HG02870 (cell line): ENCODE data around the gene TRIP11.

Experiments used
- ATAC-seq: cut with Tn5 transposase; IDR thresholded peaks from one replicate; pipeline ENCODE4 v1.9.1; 2021; ENCODE audit warnings: mild to moderate bottlenecking, moderate library complexity; ENCODE audit not compliant: unreplicated experiment

The TRIP11 gene

GRCh38 chr14:91926131-91926890 lies 113.5 kb downstream of the TRIP11 start:
- ATAC-seq: no peak

GRCh38 chr14:91925727-91926121 lies 114.1 kb downstream of the TRIP11 start:
- no peak for ATAC-seq

DNA sequence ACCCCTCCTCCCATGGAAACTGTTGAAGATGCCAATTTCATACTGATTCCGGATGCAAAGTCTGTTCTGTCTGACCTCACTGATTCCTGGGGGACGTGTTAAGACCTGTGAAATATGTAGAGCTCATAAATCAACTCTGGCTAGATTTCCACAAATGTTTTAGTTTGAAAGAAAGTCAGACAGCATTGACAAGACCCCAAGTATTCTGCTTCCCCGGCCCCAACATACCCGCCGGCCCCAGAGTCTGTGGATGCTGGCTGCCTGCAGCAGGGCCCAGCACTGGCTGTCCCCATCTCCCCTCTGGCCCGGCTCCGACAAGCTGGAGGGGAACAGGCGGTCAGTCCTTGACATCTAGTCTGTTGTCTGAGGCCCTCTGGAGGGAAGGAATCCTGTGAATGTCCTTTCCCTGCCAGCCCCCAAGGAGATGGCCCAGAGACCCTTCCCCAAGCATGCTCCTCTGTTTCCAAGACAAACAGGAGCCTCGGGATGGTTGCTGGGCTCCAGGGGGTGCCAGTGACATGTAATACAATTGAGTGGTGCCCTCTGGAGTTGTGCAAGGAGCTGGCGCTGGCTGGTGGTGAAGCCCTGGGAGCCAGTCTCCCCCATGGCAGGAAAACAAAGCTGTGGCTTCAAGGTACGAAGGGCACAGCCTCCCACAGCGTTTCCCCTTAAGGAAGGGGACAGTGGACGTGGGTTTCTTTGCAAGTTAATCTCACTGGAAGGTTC lies 114.7 kb downstream of the TRIP11 start:
- ATAC-seq: no peak

DNA sequence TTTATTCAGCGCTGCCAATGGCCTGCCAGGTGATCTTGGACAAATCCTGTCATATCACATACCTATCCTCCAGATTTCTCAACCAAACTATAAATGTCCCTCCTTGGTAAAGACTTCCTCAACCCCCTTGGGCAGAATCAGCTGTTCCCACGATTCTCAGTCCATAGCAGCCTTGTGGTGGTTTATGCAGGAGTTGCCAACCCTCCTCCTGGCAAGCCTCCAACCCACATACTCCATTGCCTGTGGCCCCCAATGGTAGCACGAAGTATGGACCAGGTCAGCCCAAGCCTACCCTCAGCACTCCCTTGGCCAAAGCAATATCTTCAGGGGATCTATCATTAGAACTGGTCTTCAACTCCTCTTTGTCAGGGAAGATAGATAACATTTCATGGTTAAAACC lies 119.3 kb downstream of the TRIP11 start:
- no peak for ATAC-seq

GRCh38 chr14:91919814-91920213 lies 120.0 kb downstream of the TRIP11 start:
- ATAC-seq: no peak

DNA sequence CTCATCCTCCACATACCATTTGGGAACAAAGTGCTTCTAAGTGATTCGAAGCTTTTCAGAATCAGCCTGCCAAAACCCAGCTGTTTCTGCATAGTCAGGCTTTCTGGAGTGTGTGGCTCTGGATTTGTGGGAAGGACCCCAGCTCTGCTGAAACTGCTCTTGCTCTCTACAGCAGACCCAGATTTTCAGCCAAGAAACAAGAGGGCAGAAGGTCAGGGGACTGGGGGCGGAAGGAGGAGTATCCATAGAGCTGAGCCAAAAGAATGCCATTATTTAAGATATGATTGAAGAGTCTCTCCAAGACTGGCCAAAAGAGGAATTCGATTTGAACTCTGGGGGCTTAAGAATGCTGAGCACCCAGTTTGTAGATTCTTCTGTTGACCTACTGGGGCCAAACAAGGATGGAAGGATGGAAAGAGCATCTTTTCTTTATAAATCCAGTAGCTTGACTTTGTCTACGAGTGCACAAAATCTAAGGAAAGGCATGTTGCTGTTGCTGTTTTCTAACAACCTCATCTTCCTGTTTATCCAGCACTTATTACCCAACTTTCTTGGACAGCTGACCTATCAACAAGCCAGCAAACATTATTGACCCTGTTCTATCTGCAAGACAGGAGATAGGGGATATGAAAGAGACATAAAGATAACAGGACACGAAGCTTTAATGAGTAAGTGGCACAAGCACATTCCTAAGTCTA lies 121.5 kb downstream of the TRIP11 start:
- no peak for ATAC-seq
